ENCODE measurements around the gene RHOA. TPM values are rescaled to one million over a fixed set of nuclear protein-coding genes. Genes with fewer than 3 reads are reported as not detected.

The RHOA gene
- 602 and 608 TPM in 2 replicates for total RNA-seq

DNA sequence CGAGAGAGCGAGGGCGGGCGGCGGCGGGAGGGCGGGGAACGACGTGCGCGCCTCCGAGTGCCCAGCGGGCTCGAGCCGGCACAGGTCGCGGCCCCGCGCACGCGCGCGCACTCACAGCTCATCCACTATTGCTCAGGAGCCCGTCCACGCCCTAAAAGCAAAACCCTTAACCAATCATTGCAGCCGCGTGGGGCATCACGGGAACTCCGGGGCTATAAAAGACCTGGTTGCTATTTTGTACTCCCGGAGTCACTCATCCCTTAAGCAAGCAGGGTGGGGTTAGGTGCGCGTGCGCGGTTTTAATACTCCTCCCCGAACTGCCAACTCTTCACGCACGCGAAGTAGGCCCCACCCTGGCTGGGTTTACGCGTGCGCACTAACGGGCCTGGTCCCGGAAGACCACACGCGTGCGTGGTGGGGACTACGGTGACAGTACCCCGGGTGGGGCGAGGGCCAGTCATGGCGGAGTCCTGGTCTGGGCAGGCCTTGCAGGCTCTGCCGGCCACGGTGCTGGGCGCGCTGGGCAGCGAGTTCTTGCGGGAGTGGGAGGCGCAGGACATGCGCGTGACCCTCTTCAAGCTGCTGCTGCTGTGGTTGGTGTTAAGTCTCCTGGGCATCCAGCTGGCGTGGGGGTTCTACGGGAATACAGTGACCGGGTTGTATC, at the start of gene RHOA, which contains the start of gene TCTA:
RHOA (minus strand) TSS at position 9 of the 664 bp plus-strand sequence. CDS start 36,387 bp downstream, outside the sequence.
TCTA (plus strand) TSS at position 456 of the 664 bp plus-strand sequence; CDS start at position 460, 4 bp downstream.

DNA sequence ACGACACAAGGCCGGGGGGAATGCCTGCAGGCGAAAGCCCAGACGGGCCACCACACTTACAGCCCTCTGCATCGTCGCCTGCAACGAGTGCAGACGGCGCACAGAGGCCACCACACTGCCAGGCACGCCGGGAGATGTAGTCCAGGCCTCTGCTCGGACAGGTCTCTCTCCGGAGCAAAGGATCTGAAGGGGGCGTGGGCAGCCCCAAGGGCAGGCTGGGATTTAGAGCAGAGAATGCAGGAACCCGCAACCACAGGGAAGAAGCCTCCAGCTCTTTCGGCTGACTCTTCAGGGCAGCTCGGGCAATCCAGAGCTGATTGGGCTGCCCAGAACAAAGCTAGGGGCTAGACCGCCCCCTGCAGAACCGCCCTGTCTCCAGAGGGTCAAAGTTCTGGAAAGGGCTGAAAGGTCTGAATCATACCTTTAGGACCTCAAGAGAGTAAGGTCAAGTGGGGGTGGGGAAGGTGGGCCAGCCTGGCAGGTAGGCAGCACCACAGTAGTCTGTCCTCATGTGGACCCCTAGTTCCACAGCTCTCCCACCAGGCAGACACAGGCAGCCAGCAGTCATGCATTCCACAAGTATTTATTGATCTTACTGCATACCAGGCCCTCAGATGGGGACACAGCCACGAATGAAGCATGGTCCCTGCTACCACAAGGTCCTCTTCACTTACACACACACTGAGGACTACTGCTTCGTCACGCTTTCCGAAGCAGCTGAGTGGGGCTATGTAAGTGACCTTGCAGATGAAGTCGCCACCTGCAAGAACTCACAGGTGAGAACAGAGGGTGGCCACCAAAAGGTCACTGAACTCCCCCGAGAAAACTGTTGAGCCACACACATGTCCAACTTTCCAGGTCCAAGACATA, 10.8 kb upstream of the RHOA start, which contains the start of gene AMT:
AMT (minus strand) TSS at position 95 of the 870 bp plus-strand sequence; CDS start at position 72, 23 bp downstream.

DNA sequence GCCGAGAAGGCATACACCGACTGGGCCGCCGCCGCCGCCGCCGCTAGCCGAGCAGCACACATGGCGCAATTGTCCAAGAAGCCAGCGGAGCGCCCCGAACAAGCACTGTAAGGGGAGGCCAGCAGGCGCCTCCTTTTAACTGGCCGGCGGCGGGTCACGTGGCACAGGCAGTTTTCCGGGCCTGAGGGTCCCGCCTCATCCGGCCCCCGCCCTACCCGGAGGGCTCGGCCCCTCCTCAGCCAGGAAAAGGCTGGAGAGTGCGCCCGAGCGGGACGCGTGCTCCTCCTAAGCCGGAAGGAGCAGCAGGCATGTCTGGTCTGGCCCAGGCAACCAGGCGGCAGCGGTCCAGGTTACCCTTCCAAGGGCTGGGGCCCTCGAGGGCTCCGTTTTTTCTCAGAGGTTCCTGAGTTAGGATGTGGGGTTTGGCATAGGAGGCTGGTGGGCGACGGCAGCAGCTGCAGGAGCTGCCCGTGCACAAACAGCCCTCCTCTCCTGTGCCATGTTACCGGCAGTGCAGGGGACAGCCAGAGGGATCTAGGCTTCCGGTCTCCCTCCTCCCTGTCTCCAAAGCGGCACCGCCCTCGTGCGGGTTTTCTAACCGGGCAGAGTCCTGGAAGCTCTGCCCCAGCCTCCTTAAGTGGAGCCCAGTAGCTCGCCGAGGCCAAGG, 53.4 kb downstream of the RHOA start, which contains the start of gene GPX1:
GPX1 (minus strand) TSS at position 137 of the 667 bp plus-strand sequence; CDS start at position 62, 75 bp downstream.

DNA sequence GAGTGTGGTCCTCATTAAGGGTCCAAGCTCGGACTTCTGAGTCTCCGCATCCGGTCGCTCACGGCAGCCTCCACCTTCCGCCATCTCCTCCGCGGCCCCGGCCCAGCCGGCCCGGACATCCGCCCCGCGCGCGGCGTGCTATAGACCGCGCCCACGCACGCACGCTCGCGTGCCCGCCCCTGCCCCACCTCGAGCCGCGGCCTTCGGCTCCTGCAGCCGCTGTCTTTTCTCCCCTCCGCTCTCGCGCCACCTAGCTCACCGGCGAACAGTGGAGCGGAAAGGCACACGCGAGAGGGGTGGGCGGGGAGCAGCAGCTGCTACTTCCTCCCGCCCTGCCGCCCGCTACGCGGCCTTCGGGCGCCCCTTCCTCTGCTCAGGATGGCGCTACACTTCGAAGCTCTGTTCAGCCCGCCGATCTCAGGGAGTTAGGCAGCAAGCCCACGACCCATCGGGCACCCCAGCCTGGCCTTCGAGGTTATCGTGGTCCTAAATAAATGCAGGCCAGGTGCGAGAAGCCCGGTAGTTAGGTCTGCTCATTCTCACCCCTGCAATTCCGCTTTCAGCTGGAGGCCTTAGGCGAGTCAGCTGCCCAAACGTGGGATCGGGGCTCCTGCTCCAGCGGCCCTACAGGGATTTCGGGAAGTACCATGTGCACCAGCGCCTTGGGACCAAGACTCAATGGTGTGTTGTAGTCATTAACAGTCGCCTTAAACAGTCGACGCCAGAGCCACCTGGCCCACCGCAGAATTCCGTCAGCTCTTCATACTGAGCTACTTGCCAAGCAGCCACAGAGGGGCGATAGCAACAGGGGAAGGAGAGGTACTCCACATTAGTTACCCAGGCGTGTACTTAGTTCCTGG, 71.6 kb downstream of the RHOA start, which contains the start of gene USP4:
USP4 (minus strand) TSS at position 113 of the 860 bp plus-strand sequence; CDS start at position 84, 29 bp downstream.

Other genes with a start within 250 kb of the RHOA start
- gene CCDC71, start 245.6 kb downstream of the RHOA start, total RNA-seq: 16.1 and 16.4 TPM in 2 replicates
- gene KLHDC8B, start 240.4 kb downstream of the RHOA start, total RNA-seq: 47.6 and 125 TPM in 2 replicates
- 2.4 and 2.8 TPM in 2 replicates for gene C3orf62, start 134.7 kb downstream of the RHOA start, total RNA-seq
- gene USP4, start 71.9 kb downstream of the RHOA start, total RNA-seq: 21.1 and 25.3 TPM in 2 replicates
- 462 and 501 TPM in 2 replicates for gene GPX1, start 53.6 kb downstream of the RHOA start, total RNA-seq
- 13.1 and 25.5 TPM in 2 replicates for gene TCTA, start 447 bp upstream of the RHOA start, total RNA-seq
- gene AMT, start 10.5 kb upstream of the RHOA start, total RNA-seq: 0.09 and 0.43 TPM in 2 replicates
- 4.9 and 6.6 TPM in 2 replicates for gene NICN1, start 17.3 kb upstream of the RHOA start, total RNA-seq
- gene DAG1, start 58.3 kb upstream of the RHOA start, total RNA-seq: 21.1 and 32.3 TPM in 2 replicates
- gene BSN, start 142.5 kb upstream of the RHOA start, total RNA-seq: under 0.01 and 0.09 TPM in 2 replicates